GM10266 (cell line): ENCODE data around the gene HABP2.

Source experiments
- DNase-seq: peaks from one replicate; pipeline ENCODE4 v3.0.0; 2012; ENCODE audit errors: extremely low spot score
- CTCF ChIP-seq: IDR thresholded peaks from 2 replicates; pipeline ENCODE4 v1.5.1; 2012; ENCODE audit warnings: mild to moderate bottlenecking, low read depth; ENCODE audit not compliant: control insufficient read depth, insufficient read depth; ENCODE audit errors: missing control alignments

The HABP2 gene

GRCh38 chr10:113520690-113521474 is 32.0 kb upstream of the HABP2 start:
- peak; percentile 56 for DNase-seq
- TF ChIP-seq CTCF = peak; percentile 83

- DNase-seq = no peak
- no peak for TF ChIP-seq CTCF
These were observed 31.4 kb upstream of the HABP2 start for GRCh38 chr10:113521475-113521795.

- no peak for DNase-seq
- TF ChIP-seq CTCF = no peak
These were observed 30.4 kb upstream of the HABP2 start for GRCh38 chr10:113522460-113522859.

GRCh38 chr10:113523071-113523470 is 29.8 kb upstream of the HABP2 start:
- no peak for TF ChIP-seq CTCF
- no peak for DNase-seq

- no peak for TF ChIP-seq CTCF
These were observed 29.2 kb upstream of the HABP2 start for GRCh38 chr10:113523628-113524027.

GRCh38 chr10:113524120-113524519 is 28.7 kb upstream of the HABP2 start:
- DNase-seq = no peak
- no peak for TF ChIP-seq CTCF

More at GRCh38 chr10:113523628-113524027, 29.2 kb upstream of the HABP2 start:
- DNase-seq = no peak
